Kasumi-1 (cell line): ENCODE results near the gene PNCK.

ENCODE experiments used
- DNase-seq, 2 experiments: peaks; one replicate each; lab custom pipeline; 2025; lab: John Stamatoyannopoulos, UW

The PNCK gene

GRCh38 chrX:153640736-153641575 lies 32.7 kb downstream of the PNCK start:
- DNase-seq, result no peak

- no peak for DNase-seq
These were observed 33.4 kb downstream of the PNCK start for GRCh38 chrX:153640045-153640686.

- no peak for DNase-seq
These were observed 34.2 kb downstream of the PNCK start for GRCh38 chrX:153639177-153640044.

- DNase-seq, result no peak
These were observed 35.0 kb downstream of the PNCK start for GRCh38 chrX:153638436-153639176.

GRCh38 chrX:153638041-153638371 lies 35.6 kb downstream of the PNCK start:
- no peak for DNase-seq

- no peak for DNase-seq
These were observed 36.2 kb downstream of the PNCK start for GRCh38 chrX:153637121-153638040.

- no peak for DNase-seq
These were observed 36.9 kb downstream of the PNCK start for GRCh38 chrX:153636716-153637115.

- DNase-seq, result peak; percentile 52 to 54
These were observed 37.6 kb downstream of the PNCK start for GRCh38 chrX:153635788-153636668.

- DNase-seq, result no peak
These were observed 38.2 kb downstream of the PNCK start for GRCh38 chrX:153635388-153635787.

- DNase-seq, result no peak
These were observed 38.8 kb downstream of the PNCK start for GRCh38 chrX:153634832-153635231.

- no peak for DNase-seq
These were observed 39.4 kb downstream of the PNCK start for GRCh38 chrX:153634236-153634635.

- DNase-seq, result no peak
These were observed 39.9 kb downstream of the PNCK start for GRCh38 chrX:153633607-153634180.

GRCh38 chrX:153633048-153633447 lies 40.6 kb downstream of the PNCK start:
- no peak for DNase-seq

- no peak for DNase-seq
These were observed 41.0 kb downstream of the PNCK start for GRCh38 chrX:153632595-153632946.

- no peak for DNase-seq
These were observed 41.6 kb downstream of the PNCK start for GRCh38 chrX:153631907-153632594.

GRCh38 chrX:153631346-153631745 lies 42.3 kb downstream of the PNCK start:
- no peak for DNase-seq

- no peak for DNase-seq
These were observed 44.9 kb downstream of the PNCK start for GRCh38 chrX:153628665-153629064.

- DNase-seq, result no peak
These were observed 45.5 kb downstream of the PNCK start for GRCh38 chrX:153628129-153628528.

GRCh38 chrX:153627675-153628111 lies 45.9 kb downstream of the PNCK start:
- no peak for DNase-seq
